HCT116 (cell line): ENCODE results near the gene TMEM51.

ENCODE experiments used
- CEBPB ChIP-seq: IDR thresholded peaks from 2 replicates; pipeline ENCODE4 v1.6.1; 2012; ENCODE audit warnings: low read depth
- ELF1 ChIP-seq: IDR thresholded peaks from 2 replicates; pipeline ENCODE4 v1.6.1; 2012; ENCODE audit warnings: low read depth, borderline replicate concordance
- EZH2phosphoT487 ChIP-seq: fragments of 200-600 bp; IDR thresholded peaks from 2 replicates; pipeline ENCODE4 v1.6.1; 2018; ENCODE audit warnings: antibody characterized with exemption, borderline replicate concordance
- POLR2A ChIP-seq: IDR thresholded peaks from 2 replicates; pipeline ENCODE4 v1.7.0; 2011; ENCODE audit warnings: borderline replicate concordance; ENCODE audit not compliant: insufficient read depth, insufficient read length; ENCODE audit errors: extremely low read depth
- YY1 ChIP-seq: IDR thresholded peaks from 2 replicates; pipeline ENCODE4 v1.6.1; 2011; ENCODE audit warnings: low read length, low read depth, moderate library complexity, mild to moderate bottlenecking; ENCODE audit not compliant: insufficient replicate concordance; ENCODE audit errors: extremely low read depth
- TF ChIP-seq, protein P1 (sequence below): IDR thresholded peaks from 2 replicates; pipeline ENCODE4 v1.6.1; 2012
- TF ChIP-seq, protein P2 (sequence below), 3 experiments: fragments of 200-600 bp in 1 of 3; sonication (generic) in 1 of 3; IDR thresholded peaks in 2 of 3; conservative IDR thresholded peaks in 1 of 3; 2 replicates each; pipeline ENCODE4 v1.5.1; 2012 to 2017; ENCODE audit warnings: low read depth in 2 of 3, low read length in 2 of 3, antibody characterized with exemption in 1 of 3, borderline replicate concordance in 1 of 3, control low read depth in 1 of 3, mild to moderate bottlenecking in 1 of 3, mixed read lengths in 1 of 3, mixed run types in 1 of 3, moderate library complexity in 1 of 3; ENCODE audit not compliant: insufficient read depth in 1 of 3
- TF ChIP-seq, protein P3 (sequence below): IDR thresholded peaks from 2 replicates; pipeline ENCODE4 v1.6.1; 2011; ENCODE audit warnings: mild to moderate bottlenecking, low read length, moderate library complexity; ENCODE audit not compliant: insufficient replicate concordance; ENCODE audit errors: extremely low read depth
- TF ChIP-seq, protein P4 (sequence below): IDR thresholded peaks from 2 replicates; pipeline ENCODE4 v1.6.1; 2012

DNA sequence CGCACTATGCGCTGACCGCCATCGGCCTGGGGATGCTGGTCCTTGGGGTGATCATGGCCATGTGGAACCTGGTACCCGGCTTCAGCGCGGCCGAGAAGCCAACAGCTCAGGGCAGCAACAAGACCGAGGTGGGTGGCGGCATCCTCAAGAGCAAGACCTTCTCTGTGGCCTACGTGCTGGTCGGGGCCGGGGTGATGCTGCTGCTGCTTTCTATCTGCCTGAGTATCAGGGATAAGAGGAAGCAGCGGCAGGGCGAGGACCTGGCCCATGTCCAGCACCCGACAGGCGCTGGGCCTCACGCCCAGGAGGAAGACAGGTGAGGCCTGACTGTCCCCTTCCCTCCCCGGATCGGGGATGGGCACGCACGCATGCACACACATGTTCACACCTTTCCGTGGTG is 61.6 kb downstream of the TMEM51 start:
- TF ChIP-seq, protein P1, sequence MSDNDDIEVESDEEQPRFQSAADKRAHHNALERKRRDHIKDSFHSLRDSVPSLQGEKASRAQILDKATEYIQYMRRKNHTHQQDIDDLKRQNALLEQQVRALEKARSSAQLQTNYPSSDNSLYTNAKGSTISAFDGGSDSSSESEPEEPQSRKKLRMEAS = no peak
- no peak for TF ChIP-seq POLR2A
- TF ChIP-seq EZH2phosphoT487 = no peak
- TF ChIP-seq ELF1 = no peak
- TF ChIP-seq CEBPB = no peak
- TF ChIP-seq, protein P2, sequence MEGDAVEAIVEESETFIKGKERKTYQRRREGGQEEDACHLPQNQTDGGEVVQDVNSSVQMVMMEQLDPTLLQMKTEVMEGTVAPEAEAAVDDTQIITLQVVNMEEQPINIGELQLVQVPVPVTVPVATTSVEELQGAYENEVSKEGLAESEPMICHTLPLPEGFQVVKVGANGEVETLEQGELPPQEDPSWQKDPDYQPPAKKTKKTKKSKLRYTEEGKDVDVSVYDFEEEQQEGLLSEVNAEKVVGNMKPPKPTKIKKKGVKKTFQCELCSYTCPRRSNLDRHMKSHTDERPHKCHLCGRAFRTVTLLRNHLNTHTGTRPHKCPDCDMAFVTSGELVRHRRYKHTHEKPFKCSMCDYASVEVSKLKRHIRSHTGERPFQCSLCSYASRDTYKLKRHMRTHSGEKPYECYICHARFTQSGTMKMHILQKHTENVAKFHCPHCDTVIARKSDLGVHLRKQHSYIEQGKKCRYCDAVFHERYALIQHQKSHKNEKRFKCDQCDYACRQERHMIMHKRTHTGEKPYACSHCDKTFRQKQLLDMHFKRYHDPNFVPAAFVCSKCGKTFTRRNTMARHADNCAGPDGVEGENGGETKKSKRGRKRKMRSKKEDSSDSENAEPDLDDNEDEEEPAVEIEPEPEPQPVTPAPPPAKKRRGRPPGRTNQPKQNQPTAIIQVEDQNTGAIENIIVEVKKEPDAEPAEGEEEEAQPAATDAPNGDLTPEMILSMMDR (IDR thresholded peaks at IDR 0.05 in 2 of 3, conservative IDR thresholded peaks at IDR 0.05 in 1 of 3; ENCODE audit: borderline replicate concordance in 1 of 3, insufficient read depth in 1 of 3, low read depth in 2 of 3, low read length in 2 of 3) = no peak
- no peak for TF ChIP-seq YY1
- TF ChIP-seq, protein P3, sequence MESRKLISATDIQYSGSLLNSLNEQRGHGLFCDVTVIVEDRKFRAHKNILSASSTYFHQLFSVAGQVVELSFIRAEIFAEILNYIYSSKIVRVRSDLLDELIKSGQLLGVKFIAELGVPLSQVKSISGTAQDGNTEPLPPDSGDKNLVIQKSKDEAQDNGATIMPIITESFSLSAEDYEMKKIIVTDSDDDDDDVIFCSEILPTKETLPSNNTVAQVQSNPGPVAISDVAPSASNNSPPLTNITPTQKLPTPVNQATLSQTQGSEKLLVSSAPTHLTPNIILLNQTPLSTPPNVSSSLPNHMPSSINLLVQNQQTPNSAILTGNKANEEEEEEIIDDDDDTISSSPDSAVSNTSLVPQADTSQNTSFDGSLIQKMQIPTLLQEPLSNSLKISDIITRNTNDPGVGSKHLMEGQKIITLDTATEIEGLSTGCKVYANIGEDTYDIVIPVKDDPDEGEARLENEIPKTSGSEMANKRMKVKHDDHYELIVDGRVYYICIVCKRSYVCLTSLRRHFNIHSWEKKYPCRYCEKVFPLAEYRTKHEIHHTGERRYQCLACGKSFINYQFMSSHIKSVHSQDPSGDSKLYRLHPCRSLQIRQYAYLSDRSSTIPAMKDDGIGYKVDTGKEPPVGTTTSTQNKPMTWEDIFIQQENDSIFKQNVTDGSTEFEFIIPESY = no peak
- TF ChIP-seq, protein P4, sequence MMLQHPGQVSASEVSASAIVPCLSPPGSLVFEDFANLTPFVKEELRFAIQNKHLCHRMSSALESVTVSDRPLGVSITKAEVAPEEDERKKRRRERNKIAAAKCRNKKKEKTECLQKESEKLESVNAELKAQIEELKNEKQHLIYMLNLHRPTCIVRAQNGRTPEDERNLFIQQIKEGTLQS = no peak
